ENCODE results near the gene SCAF4. TPM values are rescaled to one million over a fixed set of nuclear protein-coding genes. Genes with fewer than 3 reads are reported as not detected.

SCAF4 gene
- total RNA-seq, 5 donors from 2014 or later (not counting 1 experiment from before 2014, with no cell fraction given), result 57.5 to 71.9 (median 62.4) TPM

GRCh38 chr21:31733551-31734149 lies 1.7 kb upstream of the SCAF4 start:
- H3K4me1 Mint-ChIP-seq, result peaks cover 3 to 12% (median 10%) of the 10 kb centered on the region in 3 donors
- H3K9me3 Mint-ChIP-seq, result no peaks in the 10 kb centered on the region
- DNase-seq, result no peak
- ATAC-seq (replicated peaks in 1 of 4), result no peak
- Histone ChIP-seq H3K27me3 (replicated peaks in 1 of 2; ENCODE audit: control insufficient read depth in 2 of 2, extremely low read depth in 1 of 2, insufficient read depth in 2 of 2, low read length in 1 of 2) (no peaks in the 10 kb centered on the region), H3K9me3 (no peaks in the 10 kb centered on the region), H3K4me3 (ENCODE audit: control insufficient read depth in 1 of 2, extremely low read depth in 1 of 2, low read length in 1 of 2) (peak overlapping the region in 1 of 2 donors; percentile 15), H3K4me1 (ENCODE audit: control insufficient read depth in 1 of 2, extremely low read depth in 1 of 2, insufficient read depth in 2 of 2, low read length in 2 of 2) (peaks cover 29% of the 10 kb centered on the region in 2 experiments), H3K27ac (ENCODE audit: low read length) (peak overlapping the region; percentile 52), H3K36me3 (ENCODE audit: control insufficient read depth in 2 of 2, extremely low read depth in 1 of 2, insufficient read depth in 1 of 2, low read length in 1 of 2) (no peaks in the 10 kb centered on the region)
- H3K36me3 Mint-ChIP-seq, result no peaks in the 10 kb centered on the region
- H3K27ac Mint-ChIP-seq, result no peak overlapping the region
- 88% methylated on average over 5 of the region's 6 CpGs for WGBS (ENCODE audit: insufficient coverage)
- ChIA-PET CTCF (interaction anchor here in 1 of 2 donors (0.6 kb wide), 1 partner anchor 21 kb away, joined by 9 read pairs; no protein-coding TSS in a partner anchor), POLR2A (no interaction called here)
- H3K4me3 Mint-ChIP-seq, result no peak overlapping the region
- H3K27me3 Mint-ChIP-seq, result no peaks in the 10 kb centered on the region

- peak in 1 of 4 experiments; percentile 2 for ATAC-seq (replicated peaks in 1 of 4)
- peak in 2 of 35 experiments; percentile 5 to 22 for DNase-seq
- H3K27ac ChIP-seq (ENCODE audit: low read length), result peak overlapping the region; percentile 52
- H3K4me1 ChIP-seq (ENCODE audit: control insufficient read depth in 1 of 2, extremely low read depth in 1 of 2, insufficient read depth in 2 of 2, low read length in 2 of 2), result peaks cover 29% of the 10 kb centered on the region in 2 experiments
- H3K36me3 ChIP-seq (ENCODE audit: control insufficient read depth in 2 of 2, extremely low read depth in 1 of 2, insufficient read depth in 1 of 2, low read length in 1 of 2), result no peaks in the 10 kb centered on the region
- H3K4me3 Mint-ChIP-seq, result no peak overlapping the region
- no peaks in the 10 kb centered on the region for H3K9me3 ChIP-seq
- H3K4me1 Mint-ChIP-seq, result peaks cover 3 to 12% (median 10%) of the 10 kb centered on the region in 3 donors
- 18% methylated on average over 18 of the region's 20 CpGs for WGBS (ENCODE audit: insufficient coverage)
- ChIA-PET CTCF (interaction anchor here in 1 of 2 donors (0.5 kb wide), 1 partner anchor 775 kb away, joined by 5 read pairs; no protein-coding TSS in a partner anchor), POLR2A (no interaction called here)
- no peaks in the 10 kb centered on the region for H3K27me3 Mint-ChIP-seq
- H3K36me3 Mint-ChIP-seq, result no peaks in the 10 kb centered on the region
- peak overlapping the region; percentile 58 to 83 for H3K4me3 ChIP-seq (ENCODE audit: control insufficient read depth in 1 of 2, extremely low read depth in 1 of 2, low read length in 1 of 2)
- H3K27me3 ChIP-seq (replicated peaks in 1 of 2; ENCODE audit: control insufficient read depth in 2 of 2, extremely low read depth in 1 of 2, insufficient read depth in 2 of 2, low read length in 1 of 2), result no peaks in the 10 kb centered on the region
- no peaks in the 10 kb centered on the region for H3K9me3 Mint-ChIP-seq
- no peak overlapping the region for H3K27ac Mint-ChIP-seq
These were observed 956 bp upstream of the SCAF4 start for GRCh38 chr21:31732597-31733550.

- Histone ChIP-seq H3K27me3 (replicated peaks in 1 of 2; ENCODE audit: control insufficient read depth in 2 of 2, extremely low read depth in 1 of 2, insufficient read depth in 2 of 2, low read length in 1 of 2) (no peaks in the 10 kb centered on the region), H3K9me3 (no peaks in the 10 kb centered on the region), H3K27ac (ENCODE audit: low read length) (peak overlapping the region; percentile 73), H3K36me3 (ENCODE audit: control insufficient read depth in 2 of 2, extremely low read depth in 1 of 2, insufficient read depth in 1 of 2, low read length in 1 of 2) (no peaks in the 10 kb centered on the region), H3K4me3 (ENCODE audit: control insufficient read depth in 1 of 2, extremely low read depth in 1 of 2, low read length in 1 of 2) (peak overlapping the region; percentile 67 to 89), H3K4me1 (ENCODE audit: control insufficient read depth in 1 of 2, extremely low read depth in 1 of 2, insufficient read depth in 2 of 2, low read length in 2 of 2) (peaks cover 30 to 41% of the 10 kb centered on the region in 2 experiments)
- 0% methylated on average over 56 of the region's 86 CpGs for WGBS (ENCODE audit: insufficient coverage)
- POLR2A ChIA-PET, result no interaction called here
- Mint-ChIP-seq H3K4me1 (peaks cover 10 to 22% (median 15%) of the 10 kb centered on the region in 3 donors), H3K27me3 (no peaks in the 10 kb centered on the region), H3K27ac (peak overlapping the region; percentile 60 to 77), H3K4me3 (peak overlapping the region in 1 of 3 donors; percentile 84), H3K36me3 (peaks cover 4% of the 10 kb centered on the region), H3K9me3 (no peaks in the 10 kb centered on the region)
- CTCF ChIA-PET, result no interaction called here
- peak in 33 of 35 experiments; percentile 15 to 65 (median 47) for DNase-seq
- ATAC-seq (replicated peaks in 1 of 4), result peak; percentile 38 to 41 (median 40)
These were observed 662 bp downstream of the SCAF4 start for GRCh38 chr21:31731056-31731856.

- no peak overlapping the region for H3K27ac ChIP-seq (ENCODE audit: low read length)
- no peak for ATAC-seq (replicated peaks in 1 of 4)
- H3K4me1 ChIP-seq (ENCODE audit: control insufficient read depth in 1 of 2, extremely low read depth in 1 of 2, insufficient read depth in 2 of 2, low read length in 2 of 2), result peaks cover 31 to 43% of the 10 kb centered on the region in 2 experiments
- H3K36me3 Mint-ChIP-seq, result peaks cover 4% of the 10 kb centered on the region
- H3K27ac Mint-ChIP-seq, result peak overlapping the region; percentile 60 to 77
- H3K4me1 Mint-ChIP-seq, result peaks cover 5 to 20% (median 15%) of the 10 kb centered on the region in 3 donors
- peak overlapping the region in 1 of 3 donors; percentile 84 for H3K4me3 Mint-ChIP-seq
- H3K27me3 ChIP-seq (replicated peaks in 1 of 2; ENCODE audit: control insufficient read depth in 2 of 2, extremely low read depth in 1 of 2, insufficient read depth in 2 of 2, low read length in 1 of 2), result no peaks in the 10 kb centered on the region
- ChIA-PET POLR2A (no interaction called here), CTCF (no interaction called here)
- H3K36me3 ChIP-seq (ENCODE audit: control insufficient read depth in 2 of 2, extremely low read depth in 1 of 2, insufficient read depth in 1 of 2, low read length in 1 of 2), result no peaks in the 10 kb centered on the region
- WGBS (ENCODE audit: insufficient coverage), result 0% methylated on average over 1 of the region's 14 CpGs
- H3K9me3 ChIP-seq, result no peaks in the 10 kb centered on the region
- H3K27me3 Mint-ChIP-seq, result no peaks in the 10 kb centered on the region
- H3K9me3 Mint-ChIP-seq, result no peaks in the 10 kb centered on the region
- DNase-seq, result no peak
- peak overlapping the region; percentile 67 to 89 for H3K4me3 ChIP-seq (ENCODE audit: control insufficient read depth in 1 of 2, extremely low read depth in 1 of 2, low read length in 1 of 2)
These were observed 1.2 kb downstream of the SCAF4 start for GRCh38 chr21:31730712-31731055.

DNA sequence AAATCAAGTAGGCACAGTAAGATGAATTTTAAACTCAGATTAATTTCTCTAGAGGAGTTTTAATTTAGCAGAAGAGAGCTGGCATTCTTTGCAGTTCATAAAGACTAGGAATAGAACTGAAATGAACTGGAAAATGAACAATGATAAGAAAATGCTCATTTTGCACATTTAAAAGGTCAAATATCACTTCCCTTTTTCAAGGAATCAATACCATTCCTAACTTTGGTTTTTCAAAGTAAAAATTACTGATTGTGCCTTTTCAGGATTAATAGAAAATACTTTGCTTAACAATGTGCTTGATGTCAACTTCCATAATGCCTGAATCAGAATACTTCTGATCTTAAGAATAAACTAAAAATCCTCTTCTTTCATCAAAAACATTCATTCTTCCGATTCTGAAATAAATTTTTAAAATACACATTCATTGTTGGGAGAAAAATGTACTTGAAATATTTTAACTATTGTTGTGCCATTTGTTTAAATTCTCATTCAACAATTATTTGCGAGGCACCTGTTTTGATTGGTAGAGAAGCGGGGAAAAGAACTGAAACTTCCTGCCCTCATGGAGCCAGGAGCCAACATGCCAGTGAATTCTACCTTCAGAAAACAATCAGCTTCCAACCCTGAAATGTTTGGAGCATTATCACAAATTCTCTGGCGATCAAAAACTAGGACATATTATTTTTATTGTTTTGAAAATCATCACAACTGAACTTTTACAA lies 2.1 kb downstream of the SCAF4 start:
- CTCF ChIA-PET, result interaction anchor here in 1 of 2 donors (0.5 kb wide), 1 partner anchor 953 kb away, joined by 3 read pairs; no protein-coding TSS in a partner anchor
- Histone ChIP-seq H3K9me3 (no peaks in the 10 kb centered on the region), H3K4me1 (ENCODE audit: control insufficient read depth in 1 of 2, extremely low read depth in 1 of 2, insufficient read depth in 2 of 2, low read length in 2 of 2) (peaks cover 31 to 43% of the 10 kb centered on the region in 2 experiments), H3K27ac (ENCODE audit: low read length) (no peak overlapping the region), H3K4me3 (ENCODE audit: control insufficient read depth in 1 of 2, extremely low read depth in 1 of 2, low read length in 1 of 2) (peak overlapping the region; percentile 6 to 67), H3K27me3 (replicated peaks in 1 of 2; ENCODE audit: control insufficient read depth in 2 of 2, extremely low read depth in 1 of 2, insufficient read depth in 2 of 2, low read length in 1 of 2) (no peaks in the 10 kb centered on the region), H3K36me3 (ENCODE audit: control insufficient read depth in 2 of 2, extremely low read depth in 1 of 2, insufficient read depth in 1 of 2, low read length in 1 of 2) (no peaks in the 10 kb centered on the region)
- H3K4me1 Mint-ChIP-seq, result peaks cover 8 to 21% (median 20%) of the 10 kb centered on the region in 3 donors
- H3K27me3 Mint-ChIP-seq, result no peaks in the 10 kb centered on the region
- H3K27ac Mint-ChIP-seq, result no peak overlapping the region
- H3K36me3 Mint-ChIP-seq, result peaks cover 8% of the 10 kb centered on the region
- POLR2A ChIA-PET, result interaction anchor here in 1 of 2 donors (0.6 kb wide), 1 partner anchor 75 kb away, joined by 5 read pairs; no protein-coding TSS in a partner anchor
- H3K4me3 Mint-ChIP-seq, result peak overlapping the region in 1 of 3 donors; percentile 84
- DNase-seq (no peak), ATAC-seq (replicated peaks in 1 of 4) (no peak)
- no peaks in the 10 kb centered on the region for H3K9me3 Mint-ChIP-seq
- 0% methylated on average over 1 of the region's 4 CpGs for WGBS (ENCODE audit: insufficient coverage)
